ENCODE measurements around the gene ADRM1.

The ADRM1 gene

DNA sequence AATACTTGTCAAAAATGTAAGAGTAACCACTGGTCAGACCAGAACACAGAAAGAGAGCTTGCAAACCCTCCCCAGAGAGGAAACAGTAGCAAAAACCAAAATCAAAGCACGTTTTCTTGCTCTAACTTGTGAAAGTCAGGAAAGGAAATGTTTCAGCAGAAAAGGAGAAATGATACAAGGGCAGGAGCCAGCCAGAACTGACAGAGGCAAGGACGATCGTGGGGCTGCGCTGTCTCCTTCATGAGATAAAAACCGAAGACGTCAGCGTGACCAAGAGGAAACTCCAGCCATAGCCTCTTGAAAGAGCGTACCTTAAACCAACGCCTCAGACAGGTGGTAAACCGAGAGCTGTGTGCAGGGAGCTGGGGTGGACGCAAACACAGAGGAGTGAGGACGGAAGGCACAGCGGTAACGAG is 36.9 kb downstream of the ADRM1 start:
- DNase-seq (ENCODE audit: low read depth), result no peak

DNA sequence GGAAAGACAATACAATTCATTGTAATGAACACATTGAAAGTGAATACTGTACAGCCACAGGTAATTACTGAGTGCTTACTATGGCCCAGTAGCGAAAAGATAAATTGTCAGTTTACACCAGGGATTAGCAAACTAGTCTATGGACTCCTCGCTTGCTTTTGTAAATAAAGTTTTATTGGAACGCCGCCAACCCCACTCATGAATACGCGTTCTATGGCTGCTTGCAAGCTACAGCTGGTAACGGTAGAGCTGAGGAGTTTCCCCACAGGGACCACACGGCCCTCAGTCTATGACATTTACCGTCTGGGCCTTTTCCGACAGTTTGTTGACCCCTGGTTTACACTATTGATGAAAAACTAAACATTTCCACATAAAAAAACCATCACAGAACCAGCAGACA is 40.1 kb downstream of the ADRM1 start:
- DNase-seq (ENCODE audit: low read depth), result no peak

DNA sequence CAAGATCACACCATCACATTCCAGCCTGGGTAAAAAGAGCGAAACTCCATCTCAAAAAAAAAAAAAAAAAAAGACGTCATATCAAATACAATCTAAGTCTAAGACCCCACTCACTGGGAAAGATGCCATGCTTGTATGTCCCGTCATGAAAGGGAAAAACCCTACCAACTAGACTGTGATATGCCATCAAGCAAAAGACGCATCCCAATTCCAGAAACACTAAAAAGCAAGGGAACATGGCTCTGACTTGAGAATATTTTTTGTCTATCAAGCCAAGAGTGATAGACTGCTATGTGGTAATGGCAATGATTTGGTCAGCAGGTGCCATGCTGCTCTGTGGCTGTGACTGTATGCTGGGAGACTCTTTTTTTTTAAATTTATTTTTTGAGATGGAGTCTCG is 41.3 kb downstream of the ADRM1 start:
- no peak for DNase-seq (ENCODE audit: low read depth)

DNA sequence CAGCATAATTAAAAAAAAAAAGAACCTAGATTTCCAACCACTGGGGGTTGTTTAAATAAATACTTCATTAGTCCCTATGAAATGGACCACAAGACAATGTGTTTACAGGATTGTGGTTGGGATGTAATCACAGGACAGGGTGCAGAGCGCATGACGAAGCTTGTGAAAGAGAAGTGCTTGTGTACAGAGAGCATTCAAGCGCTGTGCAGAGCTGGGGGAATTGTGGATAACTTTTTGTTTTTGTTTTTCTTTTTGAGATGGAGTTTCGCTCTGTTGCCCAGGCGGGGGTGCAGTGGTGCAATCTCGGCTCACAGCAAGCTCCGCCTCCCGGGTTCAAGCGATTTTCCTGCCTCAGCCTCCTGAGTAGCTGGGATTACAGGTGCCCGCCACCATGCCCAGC is 42.0 kb downstream of the ADRM1 start:
- DNase-seq (ENCODE audit: low read depth), result no peak

DNA sequence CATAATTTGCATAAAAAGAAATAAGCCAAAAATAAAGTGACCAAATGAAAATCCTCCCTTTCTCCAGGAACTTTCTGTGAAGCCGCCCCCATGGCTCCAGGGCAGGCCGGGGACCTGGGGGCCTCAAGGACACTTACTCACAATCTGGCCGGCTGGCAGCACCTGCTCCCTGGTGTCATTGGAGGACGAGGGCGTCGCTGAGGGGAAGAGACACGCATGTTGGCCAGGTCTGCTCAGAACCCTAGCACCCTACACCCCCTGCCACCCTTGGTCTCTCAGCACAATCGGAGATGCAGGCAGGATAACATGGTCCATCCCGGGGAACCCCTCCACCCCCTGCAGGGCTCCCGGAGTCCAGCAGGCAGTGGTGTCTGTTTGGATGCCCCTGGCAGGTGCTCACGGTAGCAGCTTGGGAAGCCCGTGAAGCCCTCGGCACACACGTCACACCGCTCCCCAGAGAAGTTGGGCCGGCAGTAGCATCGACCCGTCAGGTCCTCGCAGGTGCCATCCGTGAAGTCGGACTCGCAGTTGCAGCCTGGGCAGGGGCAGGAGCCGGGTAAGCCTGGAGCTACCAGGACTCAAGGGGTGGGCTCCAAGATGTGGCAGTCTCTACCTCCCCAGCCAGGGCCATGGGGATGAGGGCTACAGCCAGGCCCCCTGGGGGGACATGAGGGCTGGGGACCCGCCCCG is 43.0 kb downstream of the ADRM1 start:
- DNase-seq (ENCODE audit: low read depth), result no peak

DNA sequence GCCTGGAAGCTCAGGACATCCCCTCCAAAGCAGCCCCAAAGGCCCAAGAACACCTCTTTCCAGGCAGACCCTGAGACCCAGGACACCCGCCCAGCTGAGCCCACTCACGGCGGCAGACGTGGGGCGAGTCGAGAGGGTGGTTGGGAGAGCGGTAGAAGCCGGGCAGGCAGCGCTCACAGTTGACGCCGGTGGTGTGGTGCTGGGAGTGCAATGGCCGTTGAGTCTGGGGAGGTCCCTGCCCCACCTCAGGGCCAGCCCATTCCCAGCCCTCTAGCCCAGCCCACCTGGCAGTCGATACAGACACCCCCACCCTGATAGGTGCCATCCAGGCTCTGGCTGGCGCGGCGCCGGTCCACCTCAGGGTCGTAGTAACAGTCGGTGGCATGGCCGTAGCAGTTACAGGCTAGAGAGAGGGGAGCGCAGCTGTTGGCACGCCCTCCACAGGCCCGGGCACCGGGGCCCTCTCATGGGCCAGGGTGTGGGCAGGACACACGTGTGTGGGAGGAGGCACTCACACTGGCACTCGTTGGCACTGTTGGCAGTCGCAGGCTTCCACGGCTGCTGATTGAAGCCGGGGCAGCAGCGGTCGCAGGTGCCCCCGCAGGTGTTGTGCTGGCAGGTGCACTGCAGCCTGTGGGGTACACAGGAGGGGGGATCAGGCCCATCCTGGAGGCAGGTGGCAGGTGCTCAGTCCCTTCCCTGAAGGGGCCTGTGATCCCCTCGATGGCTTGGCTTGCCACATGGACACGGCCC is 43.8 kb downstream of the ADRM1 start:
- no peak for DNase-seq (ENCODE audit: low read depth)

DNA sequence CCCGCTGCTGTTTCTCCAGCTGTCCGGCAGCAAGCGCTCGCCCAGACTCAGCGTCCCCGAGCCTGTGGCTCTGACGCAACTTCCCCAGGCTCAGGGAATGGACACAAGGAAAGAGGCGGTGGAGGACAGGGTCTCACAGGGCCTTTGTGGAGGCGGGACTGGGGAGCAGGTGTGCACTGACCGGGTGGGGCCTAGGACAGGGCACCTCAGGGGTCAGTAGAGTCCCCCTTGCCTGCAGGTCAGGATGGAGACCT is 44.3 kb downstream of the ADRM1 start:
- DNase-seq (ENCODE audit: low read depth), result no peak

DNA sequence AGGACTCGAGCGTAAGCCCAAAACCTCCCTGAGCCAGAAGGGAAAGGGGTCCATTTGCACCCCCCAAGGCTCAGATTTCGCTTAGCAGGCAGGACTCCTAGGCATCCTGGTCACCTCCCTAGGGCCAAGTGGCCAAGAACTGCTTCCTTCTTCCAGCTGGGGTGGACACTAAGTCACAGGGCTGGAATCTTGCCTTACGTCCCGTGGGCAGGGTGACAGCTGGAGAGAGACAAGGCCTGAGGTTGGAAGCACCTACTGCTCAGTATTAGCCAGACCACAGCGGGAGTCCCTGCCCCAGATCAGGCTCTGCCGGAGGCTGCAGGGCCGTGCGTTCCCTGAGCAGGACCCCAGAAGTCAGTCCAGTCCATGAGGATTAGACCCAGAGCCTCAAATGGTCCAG is 44.6 kb downstream of the ADRM1 start:
- no peak for DNase-seq (ENCODE audit: low read depth)

DNA sequence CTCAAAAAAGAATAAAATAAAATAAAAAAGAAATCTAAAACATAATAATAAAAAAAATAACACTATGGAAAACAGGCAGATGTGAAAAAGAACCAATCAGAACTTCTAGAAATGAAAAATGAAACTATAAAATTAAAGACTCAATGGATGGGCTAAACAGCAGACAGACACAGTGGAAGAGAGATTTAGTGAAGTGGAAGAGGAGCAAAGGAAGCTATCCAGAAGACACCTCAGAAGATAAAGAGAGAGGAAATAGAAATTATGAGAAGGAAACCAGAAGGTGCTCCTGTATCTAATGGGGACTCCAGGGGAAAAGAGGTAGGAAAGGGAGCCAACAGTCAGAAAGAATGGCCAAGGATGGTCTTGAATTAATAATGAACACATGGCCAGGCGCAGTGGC is 45.8 kb downstream of the ADRM1 start:
- no peak for DNase-seq (ENCODE audit: low read depth)

DNA sequence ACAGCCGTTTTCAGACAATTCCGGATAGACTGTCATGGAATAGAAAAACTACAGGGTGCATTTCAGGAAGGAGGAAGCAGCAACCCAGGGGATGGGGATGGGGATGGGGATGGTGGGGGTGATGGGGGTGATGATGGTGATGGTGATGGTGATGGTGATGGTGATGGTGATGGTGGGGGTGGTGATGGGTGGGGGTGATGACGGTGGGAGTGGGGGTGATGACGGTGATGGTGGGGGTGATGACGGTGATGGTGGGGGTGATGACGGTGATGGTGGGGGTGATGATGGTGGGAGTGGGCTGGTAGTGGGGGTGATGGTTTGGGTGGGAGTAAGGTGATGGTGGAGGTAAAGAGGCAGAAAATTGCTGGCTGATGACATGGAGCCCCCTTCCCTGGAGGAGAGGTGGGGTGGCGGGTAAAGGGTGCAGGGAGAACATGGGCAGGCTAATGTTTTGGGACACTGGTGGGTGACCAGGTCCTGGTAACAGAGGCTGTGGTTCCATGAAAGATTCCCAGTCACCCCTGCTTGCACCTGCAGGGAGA is 46.8 kb downstream of the ADRM1 start:
- no peak for DNase-seq (ENCODE audit: low read depth)

DNA sequence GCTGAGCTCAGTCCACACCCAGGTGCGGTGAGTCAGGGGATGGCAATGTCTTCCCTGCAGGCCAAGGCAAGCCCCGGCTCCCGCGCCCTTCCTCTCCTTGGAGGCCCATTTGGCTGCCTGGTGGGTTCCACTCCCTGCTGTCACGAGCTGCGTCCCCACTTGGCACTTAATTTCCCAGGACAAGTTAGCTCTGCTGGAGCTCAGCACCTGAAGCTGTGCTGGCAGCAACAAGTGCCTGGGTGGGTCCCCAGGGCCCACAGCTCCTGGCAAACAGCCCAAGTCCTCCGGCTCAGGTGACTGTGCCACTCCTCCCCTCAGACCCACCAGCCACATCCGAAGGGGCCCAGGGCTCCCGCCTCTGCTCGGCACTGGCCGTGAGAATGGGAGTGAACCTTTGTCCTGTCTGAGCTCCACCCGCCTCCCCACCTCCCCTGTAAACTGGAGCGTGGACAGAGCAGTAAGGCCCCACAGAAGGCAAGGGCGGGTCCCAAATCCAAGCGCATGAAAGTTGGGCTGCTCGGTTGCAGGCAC is 47.4 kb downstream of the ADRM1 start:
- DNase-seq (ENCODE audit: low read depth), result no peak

DNA sequence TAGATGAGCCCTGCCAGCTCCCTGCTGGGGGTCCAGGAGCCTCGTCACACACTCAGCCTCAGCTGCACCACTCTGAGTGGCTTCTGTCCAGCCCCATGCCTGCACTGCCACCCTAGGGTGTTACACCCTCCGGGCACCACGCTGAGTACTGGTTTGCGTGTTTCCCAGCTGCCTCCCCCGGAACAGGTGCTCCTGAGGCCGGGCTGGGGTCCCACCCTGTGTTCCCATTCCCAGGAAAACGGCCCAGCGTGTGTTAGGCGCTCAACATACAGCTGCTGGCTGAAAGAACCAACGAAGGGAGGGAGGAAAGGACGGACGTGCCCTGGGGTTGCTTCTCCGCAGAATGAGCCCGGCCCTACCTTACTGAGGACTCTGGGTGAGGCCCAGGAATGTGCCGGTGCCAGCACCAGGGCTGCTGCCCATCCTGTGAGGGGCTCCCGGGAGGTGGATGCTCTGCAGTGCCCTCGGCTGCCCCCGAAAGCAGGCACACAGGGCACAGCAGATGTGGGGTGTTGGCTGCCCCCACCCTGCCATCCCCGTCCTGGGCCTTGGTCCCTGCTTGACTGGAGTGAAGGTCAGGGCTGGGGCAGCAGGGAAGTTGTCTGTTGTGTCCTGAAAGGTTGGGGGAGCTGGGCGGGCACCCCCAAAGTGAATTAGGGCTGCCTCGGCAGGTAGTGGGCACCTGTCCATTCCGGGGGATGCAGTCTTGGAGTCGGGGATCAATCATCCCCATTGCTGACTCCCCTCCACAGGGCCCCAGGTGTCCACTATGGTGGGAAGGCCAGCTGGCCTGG is 48.0 kb downstream of the ADRM1 start:
- DNase-seq (ENCODE audit: low read depth), result no peak

DNA sequence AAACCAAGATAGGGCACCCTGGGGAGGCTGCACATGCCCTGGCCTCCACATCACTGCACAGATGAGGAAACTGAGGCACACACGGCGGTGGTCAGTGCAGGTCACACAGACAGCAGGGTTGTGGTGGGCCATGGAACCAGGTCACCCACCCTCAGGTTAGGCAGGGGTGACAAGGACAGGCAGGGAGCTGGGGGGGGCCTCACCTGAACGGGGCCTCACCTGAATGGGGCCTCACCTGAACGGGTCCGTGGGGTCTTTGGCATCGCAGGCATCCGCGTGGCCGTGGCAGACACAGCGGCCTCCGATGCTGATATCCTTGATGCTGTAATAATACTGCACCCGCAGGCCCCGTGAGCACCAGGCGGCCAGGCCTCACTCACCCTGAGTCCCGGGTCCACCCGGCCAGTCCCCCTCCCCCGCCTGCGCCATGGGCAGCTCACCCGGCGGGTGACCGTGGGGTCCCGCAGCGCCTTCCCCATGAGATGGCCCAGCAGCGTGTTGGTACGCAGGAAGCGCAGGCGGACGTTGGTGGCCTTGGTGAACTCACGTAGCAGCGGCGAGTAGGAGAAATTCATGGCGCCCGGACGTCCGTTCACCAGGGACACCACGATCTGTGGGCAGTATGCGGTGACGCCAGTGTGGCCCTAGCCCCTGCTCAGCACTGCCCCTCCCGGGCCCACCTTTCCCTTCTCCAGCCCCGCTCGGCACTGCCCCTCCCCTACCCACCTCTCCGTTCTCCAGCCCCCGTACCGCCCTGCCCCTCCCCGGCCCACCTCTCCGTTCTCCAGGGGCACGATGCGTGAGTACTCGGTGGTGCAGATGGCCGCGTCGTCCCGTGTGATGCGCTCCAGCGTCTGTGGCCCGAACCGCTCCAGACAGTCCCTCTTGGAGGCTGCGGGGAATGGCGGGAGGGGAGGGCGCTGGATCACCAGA is 48.9 kb downstream of the ADRM1 start:
- DNase-seq (ENCODE audit: low read depth), result no peak

DNA sequence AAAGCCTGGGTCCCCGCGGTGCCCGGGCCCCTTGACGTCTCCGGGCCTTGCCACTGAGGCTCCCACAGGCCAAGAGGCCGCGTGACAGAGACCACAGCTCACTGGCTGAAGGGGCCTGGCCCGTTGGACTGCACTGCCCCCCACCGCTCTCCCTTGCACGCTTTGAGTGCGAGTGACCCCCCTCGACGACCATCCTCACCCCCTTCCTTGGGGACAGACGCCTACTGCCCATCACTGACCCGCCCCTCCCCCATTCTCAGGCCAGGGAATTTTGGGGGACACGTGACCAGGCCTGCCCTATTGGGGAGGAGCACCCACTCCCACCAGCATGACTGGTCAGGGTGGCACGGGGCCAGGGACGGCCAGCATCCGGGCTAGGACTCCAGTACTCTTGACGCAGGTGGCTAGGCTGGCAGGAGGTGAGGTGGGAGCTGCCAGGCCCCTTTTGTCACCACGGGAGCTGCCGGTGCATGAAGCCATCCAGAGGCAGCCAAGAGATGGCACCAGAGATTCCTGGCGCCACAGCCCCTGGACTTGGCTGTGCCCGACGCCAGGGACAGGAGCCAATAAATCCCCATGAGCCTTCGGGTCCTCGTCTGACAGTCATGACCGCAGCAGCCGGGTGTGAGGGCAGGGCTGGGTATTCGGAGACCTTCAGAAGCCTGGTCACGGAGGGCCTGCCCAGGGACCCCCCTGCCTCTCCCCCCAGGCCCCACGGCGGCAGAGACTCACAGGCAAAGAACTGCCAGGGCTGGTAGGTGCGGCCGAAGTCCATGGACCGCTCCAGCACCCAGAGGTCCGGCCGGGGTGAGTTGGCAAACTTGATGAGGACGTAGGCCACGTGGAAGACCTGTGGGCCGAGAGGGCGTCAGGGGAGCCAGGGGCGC is 49.8 kb downstream of the ADRM1 start:
- DNase-seq (ENCODE audit: low read depth), result no peak

DNA sequence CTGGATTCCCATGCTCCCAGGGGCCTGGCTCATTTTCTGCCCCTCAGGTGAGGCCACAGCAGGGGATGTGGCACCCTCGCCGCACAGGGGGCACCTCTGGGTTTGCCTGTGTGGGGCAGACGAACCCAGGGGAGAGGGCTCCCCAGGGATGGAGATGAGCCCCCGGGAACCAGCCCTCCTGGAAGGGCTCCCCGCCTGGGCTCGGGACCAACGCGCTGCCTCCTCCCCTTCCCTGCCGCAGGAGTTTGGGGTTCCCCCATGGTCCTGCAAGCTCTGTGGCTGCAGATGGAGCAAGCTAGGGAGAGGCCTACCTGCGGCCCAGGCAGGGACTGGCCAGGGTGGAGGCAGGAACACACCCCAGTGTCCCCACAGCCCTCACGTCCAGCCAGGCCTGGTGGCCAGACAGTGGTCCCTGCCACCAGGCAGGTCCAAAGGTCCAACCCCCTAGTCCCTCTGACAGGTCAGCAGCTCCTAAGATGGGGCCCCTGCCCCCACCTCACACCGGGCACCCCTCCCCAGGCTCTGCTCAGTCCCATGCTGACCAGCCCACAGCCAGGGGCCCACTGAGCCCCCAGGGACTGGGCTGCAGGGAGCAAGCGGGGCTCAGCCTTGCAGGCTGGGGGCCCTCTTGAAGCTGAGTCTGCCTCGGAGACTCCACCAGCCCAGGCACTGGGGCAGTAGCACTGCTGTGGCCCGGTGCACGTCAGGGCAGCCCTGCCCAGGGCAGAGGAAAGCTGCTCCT is 50.7 kb downstream of the ADRM1 start:
- DNase-seq (ENCODE audit: low read depth), result no peak

DNA sequence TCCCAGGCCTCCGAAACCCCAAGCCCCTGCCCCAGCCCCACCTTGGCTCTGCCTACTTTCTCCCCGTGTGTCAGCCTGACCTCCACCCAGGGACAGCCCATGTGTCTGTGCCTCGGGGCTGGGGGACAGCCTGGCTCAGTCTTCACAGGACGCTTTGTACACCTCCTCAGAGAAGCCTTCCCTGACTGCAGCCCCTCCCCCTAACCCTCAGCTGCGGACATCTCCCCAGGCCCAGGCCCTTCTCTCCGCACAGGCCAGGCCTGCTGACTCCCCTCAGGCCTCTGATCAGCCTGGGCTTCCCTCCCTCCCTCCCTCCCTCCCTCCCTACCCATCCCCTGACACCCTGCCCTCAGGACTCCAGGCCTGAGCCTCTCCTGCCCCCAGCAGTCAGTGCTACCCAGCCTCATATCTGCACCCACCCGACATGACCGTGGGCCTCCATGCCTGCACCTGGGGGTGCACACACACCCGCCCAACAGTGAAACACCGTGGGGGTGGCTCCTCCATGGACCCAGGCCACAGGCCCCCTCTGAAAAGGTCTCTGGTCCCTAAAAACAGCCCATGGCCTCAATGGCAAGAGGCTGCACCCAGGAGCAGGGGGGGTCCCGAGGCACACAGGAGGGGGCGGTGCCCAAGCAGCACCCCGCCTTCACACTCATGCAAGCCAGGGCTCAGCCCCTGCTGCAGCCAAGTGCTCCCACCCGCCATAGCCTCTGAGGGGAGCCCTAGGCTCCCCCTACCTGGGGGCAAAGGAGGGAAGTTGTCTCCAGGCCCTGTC is 51.4 kb downstream of the ADRM1 start:
- no peak for DNase-seq (ENCODE audit: low read depth)

DNA sequence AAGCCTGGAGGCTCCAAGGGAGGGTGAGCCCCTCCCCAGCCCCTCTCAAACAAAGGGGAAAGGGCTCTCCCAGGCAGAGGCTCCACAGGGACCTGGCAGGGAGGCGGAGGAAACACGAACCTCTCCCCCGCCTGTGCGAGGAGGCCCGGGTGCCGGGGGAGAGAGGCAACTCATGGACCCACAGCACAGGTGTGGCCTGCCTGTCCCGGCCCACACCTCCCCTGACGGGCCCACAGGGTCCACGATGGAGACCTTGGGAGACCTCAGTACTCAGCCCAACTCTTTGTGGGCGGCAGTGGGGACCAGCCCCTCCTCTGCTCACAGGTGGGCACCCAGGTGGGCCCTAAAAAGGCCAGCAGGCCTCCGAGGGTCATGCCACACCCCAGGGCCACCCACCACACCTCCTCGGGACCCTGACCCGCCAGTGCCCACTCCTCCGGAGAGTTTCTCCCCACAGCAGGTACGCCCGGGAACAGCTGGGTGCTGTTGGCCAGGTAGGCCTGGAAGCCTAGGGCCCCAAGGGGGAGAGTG is 52.1 kb downstream of the ADRM1 start:
- DNase-seq (ENCODE audit: low read depth), result no peak

DNA sequence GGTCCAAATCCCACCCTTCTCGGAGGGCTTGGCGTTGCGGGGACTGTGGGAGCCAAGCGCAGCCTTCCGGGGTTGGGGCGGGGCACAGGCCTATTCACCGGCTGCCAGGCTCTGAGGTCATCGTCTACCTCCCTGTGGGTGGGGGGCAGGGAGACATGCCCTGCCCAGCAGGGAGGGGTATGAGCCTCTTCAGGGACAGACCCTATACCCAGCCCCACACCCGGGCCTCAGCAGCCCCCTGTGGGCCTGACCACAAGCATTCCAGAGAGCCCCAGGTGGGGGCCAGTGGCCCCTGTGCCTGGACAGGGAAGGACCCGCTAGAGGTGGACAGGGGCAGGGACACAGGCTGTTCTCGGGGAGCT is 52.7 kb downstream of the ADRM1 start:
- DNase-seq (ENCODE audit: low read depth), result no peak

Data from activated gamma-delta T cell treated with anti-CD3 and anti-CD28 coated beads, Interleukin-2, amount 50 U/mL, for 16 hours (primary cell).